Natural killer cell (primary cell): ENCODE data around the gene SIGLEC7. TPM values are rescaled to one million over a fixed set of nuclear protein-coding genes. Genes with fewer than 3 reads are reported as not detected.

Experiments used
- total RNA-seq, 4 donors: library from RNA; stranded (reverse); fragments of 120-200 nt in 1 of 4; gene quantifications; one replicate each; pipeline versions ENCODE4 v1.2.3 to v1.2.4, GENCODE V29; 2013 to 2022

Gene SIGLEC7
- total RNA-seq, 3 donors from 2014 or later (not counting 1 experiment from before 2014, with no cell fraction given), result 48.6 to 56.0 (median 49.5) TPM

Other genes with a start within 250 kb of the SIGLEC7 start
- not detected for gene KLK4, start 230.9 kb upstream of the SIGLEC7 start, total RNA-seq
- not detected for gene KLK5, start 189.3 kb upstream of the SIGLEC7 start, total RNA-seq
- not detected for gene KLK6, start 172.7 kb upstream of the SIGLEC7 start, total RNA-seq
- gene KLK7, start 158.4 kb upstream of the SIGLEC7 start, total RNA-seq, result not detected
- not detected for gene KLK8, start 140.7 kb upstream of the SIGLEC7 start, total RNA-seq
- not detected for gene KLK10, start 122.6 kb upstream of the SIGLEC7 start, total RNA-seq
- gene KLK11, start 115.7 kb upstream of the SIGLEC7 start, total RNA-seq, result not detected
- not detected for gene KLK12, start 107.3 kb upstream of the SIGLEC7 start, total RNA-seq
- gene KLK13, start 77.2 kb upstream of the SIGLEC7 start, total RNA-seq, result not detected
- gene KLK14, start 59.4 kb upstream of the SIGLEC7 start, total RNA-seq, result 1 to 10 TPM in 2 of 3 donors, under 1 TPM in 1; 0.64 to 1.3 (median 1.1) TPM
- gene CTU1, start 33.9 kb upstream of the SIGLEC7 start, total RNA-seq, result 1 to 10 TPM; 2.5 to 6.5 (median 3.8) TPM
- 10 to 100 TPM; 13.0 to 15.3 (median 13.8) TPM for gene SIGLEC9, start 17.4 kb upstream of the SIGLEC7 start, total RNA-seq
- gene CD33, start 82.8 kb downstream of the SIGLEC7 start, total RNA-seq, result 1 to 10 TPM; 2.3 to 6.5 (median 6.0) TPM
- not detected for gene SIGLECL1, start 108.8 kb downstream of the SIGLEC7 start, total RNA-seq
- gene IGLON5, start 169.3 kb downstream of the SIGLEC7 start, total RNA-seq, result not detected
- under 1 TPM in 2 of 3 donors, not detected in 1; 0.52 to 0.68 TPM for gene VSIG10L, start 199.8 kb downstream of the SIGLEC7 start, total RNA-seq
- 10 to 100 TPM; 44.9 to 60.1 (median 55.0) TPM for gene ETFB, start 224.1 kb downstream of the SIGLEC7 start, total RNA-seq
- gene CLDND2, start 226.7 kb downstream of the SIGLEC7 start, total RNA-seq, result 10 to 100 TPM; 72.8 to 83.2 (median 75.3) TPM
- gene NKG7, start 230.4 kb downstream of the SIGLEC7 start, total RNA-seq, result 1,000 to 10,000 TPM; 2,907 to 3,894 (median 3,151) TPM
- gene LIM2, start 245.7 kb downstream of the SIGLEC7 start, total RNA-seq, result 10 to 100 TPM in 1 of 3 donors, 1 to 10 TPM in 2; 5.9 to 10.3 (median 8.5) TPM
- gene C19orf84, start 248.3 kb downstream of the SIGLEC7 start, total RNA-seq, result 1 to 10 TPM; 1.4 to 3.6 (median 1.7) TPM